DND-41 (cell line): ENCODE measurements around the gene PINLYP.

Source experiments
- CTCF ChIP-seq: IDR thresholded peaks from 2 replicates; pipeline ENCODE4 v1.5.1; 2012; ENCODE audit warnings: borderline replicate concordance, low read length, moderate library complexity, mild to moderate bottlenecking; ENCODE audit not compliant: poor library complexity, severe bottlenecking; ENCODE audit errors: extremely low read depth
- EZH2 ChIP-seq: IDR thresholded peaks from 3 replicates; pipeline ENCODE4 v1.6.1; 2012; ENCODE audit warnings: borderline replicate concordance, low read depth, mild to moderate bottlenecking, moderate library complexity, low read length, inconsistent platforms; ENCODE audit not compliant: severe bottlenecking

- TF ChIP-seq EZH2 (no peak), CTCF (no peak)
These were observed 23.0 kb downstream of the PINLYP start for GRCh38 chr19:43598445-43599240.
